HepG2 (cell line): Measurements from ENCODE around the gene MAPK1. TPM values are rescaled to one million over a fixed set of nuclear protein-coding genes. Genes with fewer than 3 reads are reported as not detected.

Experiments used
- ATAC-seq: fragments of 200-7000 bp; cut with Tn5 transposase; 3 replicates; pipeline ENCODE4 v1.9.1; 2020; ENCODE audit warnings: mild to moderate bottlenecking, moderate library complexity
- BruUV-seq: library from RNA; stranded (reverse); fragments of 400-500 nt; replicated peaks from 2 replicates; lab custom pipeline; 2021; lab: Mats Ljungman, UMichigan
- CTCF ChIA-PET: fragments of 300-600 bp; formaldehyde crosslinking; extraction: SDS; loops from one replicate; lab custom pipeline; 2021; ENCODE audit warnings: low total read pairs, inconsistent platforms, low intra/inter-chr PET ratio; lab: Yijun Ruan, JAX
- POLR2A ChIA-PET: fragments of 350-600 bp; sonication (Branson Sonifier 250); formaldehyde crosslinking; loops from one replicate; lab custom pipeline; 2020; ENCODE audit warnings: antibody characterized with exemption, inconsistent platforms; lab: Yijun Ruan, JAX
- DNase-seq: peaks from one replicate; pipeline ENCODE4 v3.0.0-alpha.2; 2015; ENCODE audit warnings: low spot score
- FAIRE-seq: peaks from 3 replicates; lab custom pipeline; 2011; peaks lifted over from hg19 to GRCh38; lab: Jason Lieb, UNC
- H2AFZ ChIP-seq: one replicate; pipeline ENCODE4 v1.6.1; 2011; ENCODE audit warnings: low read length, inconsistent platforms
- H3K27ac ChIP-seq: fragments of 300-600 bp; 3 replicates; pipeline ENCODE4 v1.8.0; 2011; ENCODE audit warnings: mixed run types, mild to moderate bottlenecking, mixed read lengths, low read length, inconsistent platforms; ENCODE audit not compliant: insufficient read depth; ENCODE audit errors: extremely low read length
- H3K27me3 ChIP-seq, 2 experiments: fragments of 200-600 bp in 1 of 2; 2 replicates in 1 of 2; 3 replicates in 1 of 2; pipeline versions ENCODE4 v1.6.0 to v1.8.0; 2011; ENCODE audit warnings: low read length in 2 of 2, mild to moderate bottlenecking in 2 of 2, moderate library complexity in 2 of 2, inconsistent platforms in 1 of 2; ENCODE audit not compliant: insufficient read depth in 2 of 2, control insufficient read depth in 1 of 2
- H3K36me3 ChIP-seq, 2 experiments: fragments of 200-600 bp in 1 of 2; replicated peaks in 1 of 2; 2 replicates in 1 of 2; 3 replicates in 1 of 2; pipeline versions ENCODE4 v1.5.1 to v1.8.0; 2011; ENCODE audit warnings: low read length in 2 of 2, inconsistent platforms in 1 of 2; ENCODE audit not compliant: insufficient read depth in 2 of 2, control insufficient read depth in 1 of 2
- H3K4me1 ChIP-seq: 2 replicates; pipeline ENCODE4 v1.5.1; 2012; ENCODE audit warnings: low read length, inconsistent platforms; ENCODE audit not compliant: insufficient read depth
- H3K4me2 ChIP-seq: 2 replicates; pipeline ENCODE4 v1.6.0; 2011; ENCODE audit warnings: low read depth, low read length, inconsistent platforms
- H3K4me3 ChIP-seq, 3 experiments: fragments of 200-600 bp in 1 of 3; sonication (generic), shearing (Covaris generic) in 1 of 3; replicated peaks in 1 of 3; 2 replicates each; pipeline ENCODE4 v1.5.1; 2011 to 2016; ENCODE audit warnings: low read length in 3 of 3, inconsistent platforms in 2 of 3, low read depth in 2 of 3, mild to moderate bottlenecking in 2 of 3, control low read depth in 1 of 3, mixed read lengths in 1 of 3; ENCODE audit not compliant: insufficient read depth in 1 of 3
- H3K79me2 ChIP-seq: one replicate; pipeline ENCODE4 v1.6.1; 2011; ENCODE audit warnings: low read length, inconsistent platforms; ENCODE audit not compliant: insufficient read depth
- H3K9ac ChIP-seq: 2 replicates; pipeline ENCODE4 v1.6.0; 2011; ENCODE audit warnings: mild to moderate bottlenecking, low read depth, low read length, inconsistent platforms; ENCODE audit not compliant: insufficient read depth
- H3K9me3 ChIP-seq: 2 replicates; pipeline ENCODE4 v1.5.1; 2012; ENCODE audit warnings: mild to moderate bottlenecking, low read length
- H4K20me1 ChIP-seq: 2 replicates; pipeline ENCODE4 v1.6.0; 2011; ENCODE audit warnings: inconsistent platforms, mild to moderate bottlenecking, low read length, moderate library complexity; ENCODE audit not compliant: insufficient read depth
- ADNP ChIP-seq: sonication (generic); formaldehyde crosslinking; IDR thresholded peaks from 2 replicates; pipeline ENCODE4 v1.4.0; 2020; ENCODE audit warnings: missing genetic modification reagents
- CBX5 ChIP-seq: sonication (generic); formaldehyde crosslinking; IDR thresholded peaks from 2 replicates; pipeline ENCODE4 v1.4.0; 2020; ENCODE audit warnings: missing genetic modification reagents, borderline replicate concordance
- CEBPG ChIP-seq: IDR thresholded peaks from 2 replicates; pipeline ENCODE4 v1.6.1; 2016
- FOXP4 ChIP-seq: sonication (generic); formaldehyde crosslinking; IDR thresholded peaks from 2 replicates; pipeline ENCODE4 v1.4.0; 2020; ENCODE audit warnings: missing genetic modification reagents
- GATAD2A ChIP-seq: IDR thresholded peaks from 2 replicates; pipeline ENCODE4 v1.6.1; 2016
- KDM1A ChIP-seq: IDR thresholded peaks from 2 replicates; pipeline ENCODE4 v1.6.1; 2016; ENCODE audit warnings: missing compliant biosample characterization
- TMF1 ChIP-seq: sonication (generic); formaldehyde crosslinking; IDR thresholded peaks from 2 replicates; pipeline ENCODE4 v1.8.1; 2022; ENCODE audit warnings: low read depth, missing genetic modification reagents
- ZBTB7A ChIP-seq: sonication (generic); formaldehyde crosslinking; IDR thresholded peaks from 2 replicates; pipeline ENCODE4 v1.8.0; 2022; ENCODE audit warnings: mild to moderate bottlenecking, missing genetic modification reagents
- ZMYM2 ChIP-seq: sonication (generic); formaldehyde crosslinking; IDR thresholded peaks from 2 replicates; pipeline ENCODE4 v1.8.0; 2022; ENCODE audit warnings: mild to moderate bottlenecking, missing genetic modification reagents
- ZMYM3 ChIP-seq: sonication (generic); formaldehyde crosslinking; IDR thresholded peaks from 2 replicates; pipeline ENCODE4 v1.5.1; 2020; ENCODE audit warnings: mild to moderate bottlenecking, missing genetic modification reagents
- ZNF207 ChIP-seq: fragments of 450-650 bp; IDR thresholded peaks from 2 replicates; pipeline ENCODE4 v1.6.1; 2016; ENCODE audit warnings: antibody characterized with exemption, borderline replicate concordance
- ZNF460 ChIP-seq: sonication (generic); formaldehyde crosslinking; IDR thresholded peaks from 2 replicates; pipeline ENCODE4 v1.5.1; 2020; ENCODE audit warnings: missing genetic modification reagents, mild to moderate bottlenecking, borderline replicate concordance
- ZNF720 ChIP-seq: sonication (generic); formaldehyde crosslinking; IDR thresholded peaks from 2 replicates; pipeline ENCODE4 v1.4.0; 2020; ENCODE audit warnings: missing genetic modification reagents
- ZNF770 ChIP-seq: sonication (generic); formaldehyde crosslinking; IDR thresholded peaks from 2 replicates; pipeline ENCODE4 v1.5.0; 2020; ENCODE audit warnings: mild to moderate bottlenecking, missing genetic modification reagents
- ZNF772 ChIP-seq: sonication (generic); formaldehyde crosslinking; IDR thresholded peaks from 2 replicates; pipeline ENCODE4 v1.5.0; 2020; ENCODE audit warnings: mild to moderate bottlenecking, missing genetic modification reagents
- WGBS: methylation state at CpG from one replicate; pipeline ENCODE4 v1.1.6; 2017; ENCODE audit warnings: low lambda C conversion rate; 5-methylcytosine and 5-hydroxymethylcytosine counted together
- in situ Hi-C: cut with HindIII; loops from 2 replicates; pipeline ENCODE4 v1.10.0; 2017; ENCODE audit warnings: low pct_unique_long_range_greater_than_20kb; ENCODE audit not compliant: extremely low pct_ligation_motif_present
- intact Hi-C: fragments of 100-400 bp; cut with micrococcal nuclease; formaldehyde crosslinking; loops from one replicate; pipeline ENCODE4 v1.10.0; 2022; ENCODE audit not compliant: unreplicated experiment
- polyA plus RNA-seq, 8 experiments: library from polyadenylated mRNA; depleted of rRNA in 3 of 8; stranded (reverse) in 7 of 8; unstranded in 1 of 8; fragments of >200 nt; fragmentation: Illumina TruSeq in 4 of 8; extraction: Trizol in 4 of 8; gene quantifications; 2 replicates each; pipeline versions ENCODE4 v1.2.1 to v1.2.3, GENCODE V29; 2011 to 2016; ENCODE audit warnings: low read depth in 4 of 8, missing spikeins in 1 of 8, mixed read lengths in 1 of 8; ENCODE audit not compliant: insufficient read depth in 1 of 8
- total RNA-seq, 5 experiments: library from RNA; depleted of rRNA; stranded (reverse); fragments of >200 nt; fragmentation: Illumina TruSeq; extraction: Trizol; gene quantifications; 2 replicates each; pipeline ENCODE4 v1.2.3, GENCODE V29; 2016; ENCODE audit warnings: low read depth in 1 of 5
- TF ChIP-seq, protein P1 (sequence below): sonication (generic); formaldehyde crosslinking; IDR thresholded peaks from 2 replicates; pipeline ENCODE4 v1.4.0; 2020; ENCODE audit warnings: missing genetic modification reagents, mild to moderate bottlenecking, borderline replicate concordance
- TF ChIP-seq, protein P2 (sequence below): IDR thresholded peaks from 2 replicates; pipeline ENCODE4 v1.6.1; 2016; ENCODE audit warnings: mild to moderate bottlenecking

MAPK1 gene
- total and polyA plus RNA-seq, 2 of the 13 experiments (the other 11 are each of a cell fraction or from before 2014, with no cell fraction given), result 107 to 114 TPM

GRCh38 chr22:21862386-21863245 lies 4.8 kb downstream of the MAPK1 start:
- CTCF ChIA-PET, result no interaction called here
- Histone ChIP-seq H4K20me1 (peaks cover 84% of the 10 kb centered on the region), H3K9ac (no peak overlapping the region), H3K9me3 (no peaks in the 10 kb centered on the region), H3K79me2 (peaks cover 92% of the 10 kb centered on the region), H2AFZ (no peak overlapping the region), H3K27me3 (no peaks in the 10 kb centered on the region; a peak in 1 of 5 replicates), H3K27ac (peak overlapping the region; percentile 30), H3K4me2 (peak overlapping the region; percentile 41; the same call in 1 of the 2 replicates), H3K36me3 (peaks cover 0 to 3% of the 10 kb centered on the region in 2 experiments; a peak in 2 of 5 replicates), H3K4me1 (peaks cover 75% of the 10 kb centered on the region), H3K4me3 (no peak overlapping the region)
- FAIRE-seq (no peak), DNase-seq (no peak), ATAC-seq (no peak)
- WGBS, result 89% methylated on average over 9 of the region's 9 CpGs
- in situ Hi-C loops, result no loop called here
- intact Hi-C loops, result loop anchor here (5.0 kb wide), 1 partner anchor 65 kb away; no protein-coding TSS in a partner anchor
- BruUV-seq, result no TSS peak
- POLR2A ChIA-PET, result no interaction called here
- no peak for TF ChIP-seq ZBTB7A (CRISPR knock-in tag)
- TF ChIP-seq ZMYM2 (CRISPR knock-in tag), result peak; percentile 53; the same call in 1 of the 2 replicates
- TF ChIP-seq KDM1A (CRISPR knock-in tag), result peak; percentile 87; the same call in 1 of the 2 replicates
- TF ChIP-seq, protein P1, sequence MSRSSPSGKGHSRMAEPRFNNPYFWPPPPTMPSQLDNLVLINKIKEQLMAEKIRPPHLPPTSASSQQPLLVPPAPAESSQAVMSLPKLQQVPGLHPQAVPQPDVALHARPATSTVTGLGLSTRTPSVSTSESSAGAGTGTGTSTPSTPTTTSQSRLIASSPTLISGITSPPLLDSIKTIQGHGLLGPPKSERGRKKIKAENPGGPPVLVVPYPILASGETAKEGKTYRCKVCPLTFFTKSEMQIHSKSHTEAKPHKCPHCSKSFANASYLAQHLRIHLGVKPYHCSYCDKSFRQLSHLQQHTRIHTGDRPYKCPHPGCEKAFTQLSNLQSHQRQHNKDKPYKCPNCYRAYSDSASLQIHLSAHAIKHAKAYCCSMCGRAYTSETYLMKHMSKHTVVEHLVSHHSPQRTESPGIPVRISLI (CRISPR knock-in tag), result peak; percentile 78
- TF ChIP-seq ZNF770 (CRISPR knock-in tag), result peak; percentile 92
- TF ChIP-seq TMF1 (CRISPR knock-in tag), result no peak
- no peak for TF ChIP-seq ZNF772 (CRISPR knock-in tag)
- peak; percentile 83 for TF ChIP-seq ZMYM3 (CRISPR knock-in tag)
- TF ChIP-seq CBX5 (CRISPR knock-in tag), result peak; percentile 47; the same call in 1 of the 2 replicates
- 0 out of 2 replicates have a peak, but pooled peaks have one; percentile 34 for TF ChIP-seq ADNP (CRISPR knock-in tag)
- no peak for TF ChIP-seq ZNF720
- TF ChIP-seq FOXP4 (CRISPR knock-in tag), result no peak
- peak; percentile 24; the same call in 1 of the 2 replicates for TF ChIP-seq GATAD2A (CRISPR knock-in tag)
- TF ChIP-seq ZNF207, result no peak
- peak; percentile 93 for TF ChIP-seq ZNF460
- peak; percentile 81 for TF ChIP-seq CEBPG (CRISPR knock-in tag)
- TF ChIP-seq, protein P2, sequence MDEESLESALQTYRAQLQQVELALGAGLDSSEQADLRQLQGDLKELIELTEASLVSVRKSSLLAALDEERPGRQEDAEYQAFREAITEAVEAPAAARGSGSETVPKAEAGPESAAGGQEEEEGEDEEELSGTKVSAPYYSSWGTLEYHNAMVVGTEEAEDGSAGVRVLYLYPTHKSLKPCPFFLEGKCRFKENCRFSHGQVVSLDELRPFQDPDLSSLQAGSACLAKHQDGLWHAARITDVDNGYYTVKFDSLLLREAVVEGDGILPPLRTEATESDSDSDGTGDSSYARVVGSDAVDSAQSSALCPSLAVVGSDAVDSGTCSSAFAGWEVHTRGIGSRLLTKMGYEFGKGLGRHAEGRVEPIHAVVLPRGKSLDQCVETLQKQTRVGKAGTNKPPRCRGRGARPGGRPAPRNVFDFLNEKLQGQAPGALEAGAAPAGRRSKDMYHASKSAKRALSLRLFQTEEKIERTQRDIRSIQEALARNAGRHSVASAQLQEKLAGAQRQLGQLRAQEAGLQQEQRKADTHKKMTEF, result peak; percentile 32; the same call in 1 of the 2 replicates
